ENCODE data around the gene KRTAP10-7. TPM values are rescaled to one million over a fixed set of nuclear protein-coding genes. Genes with fewer than 3 reads are reported as not detected.

KRTAP10-7 gene
- total RNA-seq, 1 experiment from 2014 or later, result not detected

DNA sequence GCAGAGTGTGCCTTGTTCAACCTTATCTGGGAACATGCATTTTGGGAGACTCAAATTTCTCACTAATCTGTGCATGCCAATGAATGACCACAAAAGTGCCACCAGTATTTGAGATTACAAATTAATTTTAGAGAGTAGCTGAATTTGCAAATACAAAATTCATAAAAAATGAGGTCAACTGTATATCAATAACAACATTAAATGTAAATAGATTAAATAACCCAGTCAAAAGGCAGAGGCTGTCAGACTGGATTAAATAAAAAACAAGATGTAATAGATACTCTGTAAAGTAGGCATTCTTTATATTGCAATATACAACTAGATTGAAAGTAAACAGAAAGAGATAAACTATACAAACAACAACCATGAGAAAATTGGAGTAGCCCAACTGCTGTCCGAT lies 36.3 kb upstream of the KRTAP10-7 start:
- no peak overlapping the region for H3K18ac ChIP-seq (ENCODE audit: insufficient read length, low read depth, low read length)
- no peaks in the 10 kb centered on the region for H3K9me3 ChIP-seq (ENCODE audit: control insufficient read depth, low read depth, low read length)
- H3K4me3 Mint-ChIP-seq, result no peak overlapping the region
- H3T11ph ChIP-seq (ENCODE audit: low read length), result no peak overlapping the region
- no peak overlapping the region for H3K4ac ChIP-seq (ENCODE audit: low read depth, low read length)
- no peaks in the 10 kb centered on the region for H3K23me2 ChIP-seq (ENCODE audit: insufficient read length, low read depth, low read length, poor library complexity, severe bottlenecking)
- H3K9ac ChIP-seq (ENCODE audit: extremely low read depth, insufficient read length, low read length), result no peak overlapping the region
- H3K4me1 ChIP-seq (ENCODE audit: insufficient read depth, low read length), result no peaks in the 10 kb centered on the region
- DNase-seq, result no peak
- no peak overlapping the region for H3K4me2 ChIP-seq (ENCODE audit: insufficient read depth, insufficient read length, low read length)
- no peaks in the 10 kb centered on the region for H3K4me1 Mint-ChIP-seq
- H3K79me2 ChIP-seq (ENCODE audit: insufficient read depth, low read length), result no peaks in the 10 kb centered on the region
- no peaks in the 10 kb centered on the region for H3K79me1 ChIP-seq (ENCODE audit: insufficient read depth, low read depth, low read length, poor library complexity, severe bottlenecking)
- no peak overlapping the region for H3K23ac ChIP-seq (ENCODE audit: insufficient read length, low read depth, low read length)
- H3K27ac Mint-ChIP-seq, result no peak overlapping the region
- no peak overlapping the region for H4K5ac ChIP-seq (ENCODE audit: insufficient read length, low read depth, low read length)
- H3K27me3 ChIP-seq (ENCODE audit: insufficient read depth, low read length), result no peaks in the 10 kb centered on the region
- H4K8ac ChIP-seq (replicated peaks; ENCODE audit: insufficient read length, low read depth, low read length), result no peak overlapping the region
- TF ChIP-seq, protein P1, sequence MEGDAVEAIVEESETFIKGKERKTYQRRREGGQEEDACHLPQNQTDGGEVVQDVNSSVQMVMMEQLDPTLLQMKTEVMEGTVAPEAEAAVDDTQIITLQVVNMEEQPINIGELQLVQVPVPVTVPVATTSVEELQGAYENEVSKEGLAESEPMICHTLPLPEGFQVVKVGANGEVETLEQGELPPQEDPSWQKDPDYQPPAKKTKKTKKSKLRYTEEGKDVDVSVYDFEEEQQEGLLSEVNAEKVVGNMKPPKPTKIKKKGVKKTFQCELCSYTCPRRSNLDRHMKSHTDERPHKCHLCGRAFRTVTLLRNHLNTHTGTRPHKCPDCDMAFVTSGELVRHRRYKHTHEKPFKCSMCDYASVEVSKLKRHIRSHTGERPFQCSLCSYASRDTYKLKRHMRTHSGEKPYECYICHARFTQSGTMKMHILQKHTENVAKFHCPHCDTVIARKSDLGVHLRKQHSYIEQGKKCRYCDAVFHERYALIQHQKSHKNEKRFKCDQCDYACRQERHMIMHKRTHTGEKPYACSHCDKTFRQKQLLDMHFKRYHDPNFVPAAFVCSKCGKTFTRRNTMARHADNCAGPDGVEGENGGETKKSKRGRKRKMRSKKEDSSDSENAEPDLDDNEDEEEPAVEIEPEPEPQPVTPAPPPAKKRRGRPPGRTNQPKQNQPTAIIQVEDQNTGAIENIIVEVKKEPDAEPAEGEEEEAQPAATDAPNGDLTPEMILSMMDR (conservative IDR thresholded peaks at IDR 0.05), result no peak
- no peaks in the 10 kb centered on the region for H3K9me3 Mint-ChIP-seq
- no CpG with 5 or more reads among the region's 1 CpG for WGBS (ENCODE audit: extremely low coverage, insufficient read length, low lambda C conversion rate)
- H2BK20ac ChIP-seq (ENCODE audit: low read depth, low read length, poor library complexity, severe bottlenecking), result no peak overlapping the region
- H3K36me3 Mint-ChIP-seq (ENCODE audit: insufficient read depth in 1 of 3, low read depth in 3 of 3), result no peaks in the 10 kb centered on the region
- H2BK15ac ChIP-seq (ENCODE audit: low read depth, low read length), result no peak overlapping the region
- H2BK5ac ChIP-seq (ENCODE audit: insufficient read length, low read length), result no peak overlapping the region
- H4K91ac ChIP-seq (ENCODE audit: insufficient read length, low read depth, low read length), result no peak overlapping the region
- H2BK120ac ChIP-seq (ENCODE audit: low read depth, low read length, poor library complexity, severe bottlenecking), result no peak overlapping the region
- no peak overlapping the region for H2AK5ac ChIP-seq (ENCODE audit: insufficient read length, low read length)
- no peak overlapping the region for H3K27ac ChIP-seq (ENCODE audit: insufficient read length, low read depth, low read length)
- peaks cover 9% of the 10 kb centered on the region for H3K27me3 Mint-ChIP-seq (ENCODE audit: low read depth)
- no peak overlapping the region for H2AFZ ChIP-seq (ENCODE audit: low read length)
- no peak overlapping the region for H3K14ac ChIP-seq (ENCODE audit: insufficient read depth, low read length)
- H4K20me1 ChIP-seq (ENCODE audit: control insufficient read depth, insufficient read depth, insufficient read length), result no peaks in the 10 kb centered on the region
- H2BK12ac ChIP-seq (ENCODE audit: insufficient read length, low read depth, low read length), result no peak overlapping the region
- no peak overlapping the region for H3K56ac ChIP-seq (ENCODE audit: insufficient read length, low read depth, low read length)

Data from H9 (cell line).